Cardiac muscle cell (in vitro differentiated cells and primary cell): ENCODE results near the gene NOL4L. TPM values are rescaled to one million over a fixed set of nuclear protein-coding genes. Genes with fewer than 3 reads are reported as not detected.
A peak's percentile ranks its signal among the peaks of the same experiment; 100 is the strongest.

Source experiments
- DNase-seq, 2 donors: peaks; one replicate each; pipeline versions ENCODE4 v3.0.0 to v3.0.0-alpha.2; 2010 to 2017; ENCODE audit warnings: low read depth in 1 of 2, low spot score in 1 of 2
- H3K27ac ChIP-seq: fragments of 200-600 bp; sonication (generic); 2 replicates; pipeline ENCODE4 v1.5.1; 2016
- H3K27me3 ChIP-seq: fragments of 200-600 bp; sonication (generic); 2 replicates; pipeline ENCODE4 v1.6.0; 2016; ENCODE audit warnings: control low read depth
- H3K36me3 ChIP-seq: fragments of 200-600 bp; sonication (generic); 2 replicates; pipeline ENCODE4 v1.5.1; 2016; ENCODE audit warnings: control low read depth
- H3K4me1 ChIP-seq: fragments of 200-600 bp; sonication (generic); 2 replicates; pipeline ENCODE4 v1.8.1; 2017; ENCODE audit warnings: low read depth, mild to moderate bottlenecking, mixed run types
- H3K4me3 ChIP-seq: fragments of 200-600 bp; sonication (generic); 2 replicates; pipeline ENCODE4 v1.5.1; 2016; ENCODE audit warnings: mild to moderate bottlenecking
- H3K9me3 ChIP-seq: fragments of 200-600 bp; sonication (generic); 2 replicates; pipeline ENCODE4 v1.5.1; 2017; ENCODE audit warnings: low read depth, mild to moderate bottlenecking, control low read depth
- CTCF ChIP-seq: IDR thresholded peaks from 2 replicates; pipeline ENCODE4 v1.5.1; 2012; ENCODE audit warnings: low read depth, mild to moderate bottlenecking, low read length
- polyA plus RNA-seq: library from polyadenylated mRNA; unstranded; fragments of >200 nt; fragmentation: Nextera tagmentation; extraction: Ambion mirVana; gene quantifications from 2 replicates; pipeline ENCODE4 v1.2.1, GENCODE V29; 2016
- total RNA-seq: library from RNA; depleted of rRNA; stranded (reverse); fragments of >200 nt; gene quantifications from 2 replicates; pipeline ENCODE4 v1.2.3, GENCODE V29; 2016

The NOL4L gene
- total and polyA plus RNA-seq, 2 experiments from 2014 or later, result 29.9 to 42.9 TPM

- no peaks in the 10 kb centered on the region for H3K36me3 ChIP-seq
- peak; percentile 86 to 90 for DNase-seq
- peak overlapping the region; percentile 74 for H3K27ac ChIP-seq
- H3K27me3 ChIP-seq, result no peaks in the 10 kb centered on the region
- no peak for TF ChIP-seq CTCF
- peak overlapping the region; percentile 90 for H3K4me3 ChIP-seq
- peaks cover 33% of the 10 kb centered on the region for H3K4me1 ChIP-seq
- H3K9me3 ChIP-seq, result no peaks in the 10 kb centered on the region
Observed at GRCh38 chr20:32483351-32484224, 101.5 kb downstream of the NOL4L start.

- H3K27ac ChIP-seq, result peak overlapping the region; percentile 74
- H3K4me3 ChIP-seq, result peak overlapping the region; percentile 90
- TF ChIP-seq CTCF, result no peak
- H3K27me3 ChIP-seq, result no peaks in the 10 kb centered on the region
- DNase-seq, result peak; percentile 38 to 67
- no peaks in the 10 kb centered on the region for H3K36me3 ChIP-seq
- no peaks in the 10 kb centered on the region for H3K9me3 ChIP-seq
- peaks cover 33% of the 10 kb centered on the region for H3K4me1 ChIP-seq
Observed at GRCh38 chr20:32482442-32483261, 102.5 kb downstream of the NOL4L start.

DNA sequence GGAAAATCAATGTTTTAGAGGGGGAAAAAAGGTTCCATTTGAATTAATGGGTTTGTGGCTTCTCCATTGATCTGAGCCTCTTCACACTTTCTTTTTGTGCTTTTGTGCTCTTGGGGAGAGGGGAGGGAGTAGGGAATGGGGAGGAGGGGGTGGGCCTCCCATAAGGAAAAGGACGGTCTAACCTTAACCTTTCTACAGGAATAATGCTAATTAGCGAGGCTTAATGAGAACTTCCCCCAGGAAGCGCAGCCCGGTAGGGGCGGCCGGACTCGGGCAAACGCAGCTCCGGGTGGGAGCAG lies 103.0 kb downstream of the NOL4L start:
- Histone ChIP-seq H3K27me3 (no peaks in the 10 kb centered on the region), H3K9me3 (no peaks in the 10 kb centered on the region), H3K36me3 (no peaks in the 10 kb centered on the region), H3K27ac (peak overlapping the region; percentile 74), H3K4me3 (peak overlapping the region; percentile 90), H3K4me1 (peaks cover 34% of the 10 kb centered on the region)
- TF ChIP-seq CTCF, result no peak
- no peak for DNase-seq

GRCh38 chr20:32481311-32482142 lies 103.6 kb downstream of the NOL4L start:
- H3K27ac ChIP-seq, result peak overlapping the region; percentile 74
- peak overlapping the region; percentile 90 for H3K4me3 ChIP-seq
- DNase-seq, result peak in 1 of 2 donors; percentile 40
- no peak for TF ChIP-seq CTCF
- peaks cover 40% of the 10 kb centered on the region for H3K4me1 ChIP-seq
- no peaks in the 10 kb centered on the region for H3K9me3 ChIP-seq
- no peaks in the 10 kb centered on the region for H3K27me3 ChIP-seq
- no peaks in the 10 kb centered on the region for H3K36me3 ChIP-seq

- Histone ChIP-seq H3K27me3 (no peaks in the 10 kb centered on the region), H3K27ac (peak overlapping the region; percentile 74), H3K36me3 (no peaks in the 10 kb centered on the region), H3K9me3 (no peaks in the 10 kb centered on the region), H3K4me1 (peaks cover 45% of the 10 kb centered on the region), H3K4me3 (no peak overlapping the region)
- TF ChIP-seq CTCF, result no peak
- DNase-seq, result no peak
Observed at GRCh38 chr20:32480371-32481241, 104.5 kb downstream of the NOL4L start.
